Thoracic aorta (tissue), 2 donors: ENCODE results near the gene PBX2. TPM values are rescaled to one million over a fixed set of nuclear protein-coding genes. Genes with fewer than 3 reads are reported as not detected.
"Not testable (repeated sequence)": the region's sequence is repeated elsewhere in the genome, so short reads cannot be mapped to it uniquely, and the experiment has no call there.

ENCODE experiments used
- ATAC-seq: fragments of 150-250 bp; one replicate; pipeline ENCODE4 v1.8.0; 2017; ENCODE audit warnings: low read depth; ENCODE audit not compliant: insufficient number of reproducible peaks, low FRiP score
- DNase-seq: peaks from one replicate; pipeline ENCODE4 v3.0.0-alpha.2; 2020; ENCODE audit warnings: low spot score
- H3K27ac ChIP-seq, 2 donors: fragments of 200-600 bp; sonication (generic); 1 replicate in 1 of 2; 2 replicates in 1 of 2; pipeline ENCODE4 v1.5.1; 2016; ENCODE audit warnings: mild to moderate bottlenecking in 2 of 2, moderate library complexity in 2 of 2
- H3K27me3 ChIP-seq: fragments of 200-600 bp; sonication (generic); replicated peaks from 2 replicates; pipeline ENCODE4 v1.6.0; 2016; ENCODE audit warnings: mild to moderate bottlenecking; ENCODE audit not compliant: insufficient read depth
- H3K36me3 ChIP-seq: fragments of 200-600 bp; sonication (generic); one replicate; pipeline ENCODE4 v1.5.1; 2016
- H3K4me1 ChIP-seq, 2 donors: fragments of 200-600 bp; sonication (generic); 1 replicate in 1 of 2; 2 replicates in 1 of 2; pipeline versions ENCODE4 v1.5.1 to v1.6.0; 2016; ENCODE audit warnings: low read depth in 2 of 2, mild to moderate bottlenecking in 1 of 2; ENCODE audit not compliant: control insufficient read depth in 1 of 2
- H3K4me3 ChIP-seq: fragments of 200-600 bp; sonication (generic); 2 replicates; pipeline ENCODE4 v1.5.1; 2016; ENCODE audit warnings: mild to moderate bottlenecking
- H3K9me3 ChIP-seq: fragments of 200-600 bp; sonication (generic); 2 replicates; pipeline ENCODE4 v1.5.1; 2016
- CTCF ChIP-seq: fragments of 200-600 bp; sonication (generic); IDR thresholded peaks from one replicate; pipeline ENCODE4 v1.5.1; 2019; ENCODE audit warnings: antibody characterized with exemption
- total RNA-seq, 2 donors: library from RNA; depleted of rRNA; stranded (reverse); fragments of >200 nt; gene quantifications; one replicate each; pipeline versions ENCODE4 v1.1.0 to v1.2.3, GENCODE V29; 2016

The PBX2 gene
- total RNA-seq, 2 donors from 2014 or later = 35.7 to 59.4 TPM

- no peak for DNase-seq
- Histone ChIP-seq H3K4me3 (peak overlapping the region; percentile 26), H3K27me3 (no peaks in the 10 kb centered on the region), H3K36me3 (no peaks in the 10 kb centered on the region), H3K9me3 (no peaks in the 10 kb centered on the region), H3K4me1 (peaks cover 15 to 34% of the 10 kb centered on the region in 2 donors), H3K27ac (no peak overlapping the region)
- no peak for ATAC-seq
- no peak for TF ChIP-seq CTCF
These were observed 40.8 kb downstream of the PBX2 start for GRCh38 chr6:32149092-32149755.

- ATAC-seq (no peak), DNase-seq (no peak)
- Histone ChIP-seq H3K36me3 (no peaks in the 10 kb centered on the region), H3K27ac (no peak overlapping the region), H3K27me3 (no peaks in the 10 kb centered on the region), H3K4me1 (peaks cover 15 to 34% of the 10 kb centered on the region in 2 donors), H3K9me3 (no peaks in the 10 kb centered on the region), H3K4me3 (peak overlapping the region; percentile 26)
- no peak for TF ChIP-seq CTCF
These were observed 41.5 kb downstream of the PBX2 start for GRCh38 chr6:32148289-32149091.

- no peaks in the 10 kb centered on the region for H3K27me3 ChIP-seq
- H3K9me3 ChIP-seq = no peaks in the 10 kb centered on the region
- H3K36me3 ChIP-seq = no peaks in the 10 kb centered on the region
- H3K4me1 ChIP-seq = peaks cover 14 to 27% of the 10 kb centered on the region in 2 donors
- DNase-seq (no peak), ATAC-seq (no peak)
- no peak overlapping the region for H3K4me3 ChIP-seq
- no peak for TF ChIP-seq CTCF
- no peak overlapping the region for H3K27ac ChIP-seq
These were observed 42.4 kb downstream of the PBX2 start for GRCh38 chr6:32147401-32148132.

- no peak for TF ChIP-seq CTCF
- no peaks in the 10 kb centered on the region for H3K9me3 ChIP-seq
- H3K36me3 ChIP-seq = no peaks in the 10 kb centered on the region
- H3K27ac ChIP-seq = no peak overlapping the region
- H3K4me1 ChIP-seq = peaks cover 8 to 21% of the 10 kb centered on the region in 2 donors
- ATAC-seq = no peak
- no peak for DNase-seq
- no peaks in the 10 kb centered on the region for H3K27me3 ChIP-seq
- H3K4me3 ChIP-seq = no peak overlapping the region
These were observed 43.3 kb downstream of the PBX2 start for GRCh38 chr6:32146687-32147086.

- Histone ChIP-seq H3K36me3 (no peaks in the 10 kb centered on the region), H3K4me1 (peaks cover 8 to 20% of the 10 kb centered on the region in 2 donors), H3K9me3 (no peaks in the 10 kb centered on the region), H3K27me3 (no peaks in the 10 kb centered on the region), H3K27ac (no peak overlapping the region), H3K4me3 (no peak overlapping the region)
- DNase-seq (no peak), ATAC-seq (no peak)
- TF ChIP-seq CTCF = no peak
These were observed 43.7 kb downstream of the PBX2 start for GRCh38 chr6:32146287-32146686.

GRCh38 chr6:32144238-32144637 is 45.8 kb downstream of the PBX2 start:
- H3K9me3 ChIP-seq, H3K27ac ChIP-seq, DNase-seq, H3K4me1 ChIP-seq, ATAC-seq, H3K4me3 ChIP-seq, H3K36me3 ChIP-seq, H3K27me3 ChIP-seq: not testable (repeated sequence)
